Cardiac muscle cell (in vitro differentiated cells and primary cell): ENCODE data around the gene PITPNM1. TPM values are rescaled to one million over a fixed set of nuclear protein-coding genes. Genes with fewer than 3 reads are reported as not detected.

Experiments
- DNase-seq, 2 donors: peaks; one replicate each; pipeline versions ENCODE4 v3.0.0 to v3.0.0-alpha.2; 2010 to 2017; ENCODE audit warnings: low read depth in 1 of 2, low spot score in 1 of 2
- H3K27ac ChIP-seq: fragments of 200-600 bp; sonication (generic); 2 replicates; pipeline ENCODE4 v1.5.1; 2016
- H3K27me3 ChIP-seq: fragments of 200-600 bp; sonication (generic); 2 replicates; pipeline ENCODE4 v1.6.0; 2016; ENCODE audit warnings: control low read depth
- H3K36me3 ChIP-seq: fragments of 200-600 bp; sonication (generic); 2 replicates; pipeline ENCODE4 v1.5.1; 2016; ENCODE audit warnings: control low read depth
- H3K4me1 ChIP-seq: fragments of 200-600 bp; sonication (generic); 2 replicates; pipeline ENCODE4 v1.8.1; 2017; ENCODE audit warnings: low read depth, mild to moderate bottlenecking, mixed run types
- H3K4me3 ChIP-seq: fragments of 200-600 bp; sonication (generic); 2 replicates; pipeline ENCODE4 v1.5.1; 2016; ENCODE audit warnings: mild to moderate bottlenecking
- H3K9me3 ChIP-seq: fragments of 200-600 bp; sonication (generic); 2 replicates; pipeline ENCODE4 v1.5.1; 2017; ENCODE audit warnings: low read depth, mild to moderate bottlenecking, control low read depth
- CTCF ChIP-seq: IDR thresholded peaks from 2 replicates; pipeline ENCODE4 v1.5.1; 2012; ENCODE audit warnings: low read depth, mild to moderate bottlenecking, low read length
- polyA plus RNA-seq: library from polyadenylated mRNA; unstranded; fragments of >200 nt; fragmentation: Nextera tagmentation; extraction: Ambion mirVana; gene quantifications from 2 replicates; pipeline ENCODE4 v1.2.1, GENCODE V29; 2016
- total RNA-seq: library from RNA; depleted of rRNA; stranded (reverse); fragments of >200 nt; gene quantifications from 2 replicates; pipeline ENCODE4 v1.2.3, GENCODE V29; 2016

PITPNM1 gene
- total and polyA plus RNA-seq, 2 experiments from 2014 or later, result 24.8 to 58.5 TPM

DNA sequence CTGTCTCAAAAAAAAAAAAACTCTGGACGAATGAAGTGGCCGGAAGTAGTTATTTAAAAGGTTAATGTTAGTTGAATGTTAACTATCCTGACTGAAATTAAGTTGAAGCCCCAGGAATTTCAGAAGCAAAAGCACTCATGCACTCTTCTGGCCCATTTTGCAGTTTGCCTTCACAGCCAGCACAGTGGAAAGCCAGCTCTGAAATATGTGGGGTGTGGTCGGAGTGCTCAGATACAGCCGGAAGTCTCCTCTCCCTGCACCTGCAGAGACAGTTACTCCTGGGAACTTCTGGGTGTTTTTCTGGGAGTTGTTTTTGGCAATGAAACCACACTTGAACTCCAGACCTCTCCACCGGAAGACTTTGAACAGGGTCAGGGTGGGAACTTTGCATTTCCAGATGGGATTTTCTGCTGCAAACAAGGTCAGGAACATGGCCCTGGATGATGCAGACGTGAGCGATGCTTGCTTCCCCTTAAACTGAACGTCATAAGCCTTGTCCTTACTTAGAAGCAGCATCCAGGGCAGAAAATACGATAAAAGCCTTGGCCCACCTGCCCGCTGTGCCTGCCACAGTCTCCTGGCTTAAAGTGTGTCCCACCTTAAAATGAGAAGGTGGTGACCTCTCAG is 39.6 kb upstream of the PITPNM1 start:
- no peak overlapping the region for H3K4me3 ChIP-seq
- DNase-seq, result no peak
- H3K27ac ChIP-seq, result peak overlapping the region; percentile 32
- H3K9me3 ChIP-seq, result no peaks in the 10 kb centered on the region
- H3K36me3 ChIP-seq, result no peaks in the 10 kb centered on the region
- H3K4me1 ChIP-seq, result peaks cover 7% of the 10 kb centered on the region
- TF ChIP-seq CTCF, result no peak
- no peaks in the 10 kb centered on the region for H3K27me3 ChIP-seq

DNA sequence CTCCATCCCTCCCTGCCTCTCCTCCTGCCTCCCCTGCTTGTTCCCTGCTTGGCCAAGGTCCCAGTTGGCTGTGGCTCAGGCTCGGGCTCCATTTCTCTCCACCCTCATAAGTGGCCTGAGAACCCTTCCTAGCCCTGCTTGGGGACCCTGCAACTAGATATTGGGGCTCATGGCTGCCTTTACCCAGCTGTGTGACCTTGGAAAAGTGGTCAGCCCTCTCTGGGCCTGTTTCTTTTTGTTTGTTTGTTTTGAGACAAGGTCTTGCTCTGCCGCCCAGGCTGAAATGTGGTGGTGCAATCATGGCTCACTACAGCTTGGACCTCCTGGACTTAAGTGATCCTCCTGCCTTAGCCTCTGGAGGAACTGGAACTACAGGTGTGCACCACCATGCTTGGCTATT is 38.4 kb upstream of the PITPNM1 start:
- Histone ChIP-seq H3K36me3 (no peaks in the 10 kb centered on the region), H3K4me1 (peaks cover 7% of the 10 kb centered on the region), H3K4me3 (no peak overlapping the region), H3K27ac (no peak overlapping the region), H3K27me3 (no peaks in the 10 kb centered on the region), H3K9me3 (no peaks in the 10 kb centered on the region)
- TF ChIP-seq CTCF, result no peak
- no peak for DNase-seq

DNA sequence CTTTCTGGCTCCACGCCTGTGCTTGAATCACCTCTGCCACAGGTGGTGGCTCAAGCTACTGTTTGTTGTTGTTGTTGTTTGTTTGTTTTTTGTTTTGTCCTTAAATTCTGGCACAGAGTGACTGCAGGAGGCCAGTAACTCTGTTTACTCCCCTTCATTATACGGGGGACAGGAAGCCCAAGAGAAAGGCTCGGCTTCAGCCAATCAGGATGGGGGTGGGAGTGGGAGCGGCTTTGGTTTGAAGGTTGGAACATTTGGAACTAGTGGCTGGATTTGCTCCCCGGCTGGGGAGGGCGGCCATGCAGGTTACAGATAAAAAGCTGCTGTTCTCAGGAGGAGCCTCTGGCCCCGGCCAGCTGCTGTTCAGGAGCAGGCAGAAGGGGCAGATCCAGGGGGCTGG is 37.8 kb upstream of the PITPNM1 start:
- H3K4me1 ChIP-seq, result peaks cover 7% of the 10 kb centered on the region
- no peak for DNase-seq
- H3K27ac ChIP-seq, result no peak overlapping the region
- no peak overlapping the region for H3K4me3 ChIP-seq
- no peak for TF ChIP-seq CTCF
- H3K36me3 ChIP-seq, result no peaks in the 10 kb centered on the region
- no peaks in the 10 kb centered on the region for H3K9me3 ChIP-seq
- no peaks in the 10 kb centered on the region for H3K27me3 ChIP-seq

GRCh38 chr11:67542169-67542568 is 37.0 kb upstream of the PITPNM1 start:
- H3K36me3 ChIP-seq, result no peaks in the 10 kb centered on the region
- H3K9me3 ChIP-seq, result no peaks in the 10 kb centered on the region
- no peak for DNase-seq
- no peak overlapping the region for H3K4me3 ChIP-seq
- no peak overlapping the region for H3K27ac ChIP-seq
- no peaks in the 10 kb centered on the region for H3K27me3 ChIP-seq
- TF ChIP-seq CTCF, result no peak
- H3K4me1 ChIP-seq, result peaks cover 7% of the 10 kb centered on the region

DNA sequence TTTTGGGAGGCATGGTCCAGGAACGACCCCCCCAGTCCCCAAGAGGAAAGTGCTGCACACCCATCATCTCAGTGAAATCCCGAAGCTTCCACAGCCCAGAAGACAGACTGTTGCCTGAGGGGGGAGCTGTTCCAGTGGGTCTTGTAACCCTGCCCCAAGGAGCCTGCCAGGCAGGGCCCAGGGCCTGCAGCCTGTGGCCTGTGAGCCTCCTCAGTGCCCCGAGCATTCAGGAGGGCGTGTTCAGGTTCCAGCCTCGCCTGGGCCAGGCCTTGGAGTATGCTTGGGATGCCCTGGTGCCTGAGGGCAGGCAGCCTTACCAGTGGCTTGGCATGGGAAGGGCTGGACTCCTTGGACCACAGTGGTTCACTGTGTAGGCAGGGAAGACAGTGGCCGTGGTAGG is 36.0 kb upstream of the PITPNM1 start:
- H3K36me3 ChIP-seq, result no peaks in the 10 kb centered on the region
- H3K27ac ChIP-seq, result no peak overlapping the region
- H3K4me1 ChIP-seq, result peaks cover 7% of the 10 kb centered on the region
- no peaks in the 10 kb centered on the region for H3K27me3 ChIP-seq
- no peak for DNase-seq
- H3K4me3 ChIP-seq, result no peak overlapping the region
- no peak for TF ChIP-seq CTCF
- H3K9me3 ChIP-seq, result no peaks in the 10 kb centered on the region
